MM.1S (cell line): ENCODE results near the gene RGS6.

Experiments used
- CTCF ChIP-seq: fragments of 300-600 bp; sonication (generic); IDR thresholded peaks from 2 replicates; pipeline ENCODE4 v1.5.1; 2016; ENCODE audit warnings: antibody characterized with exemption, low read length, mixed read lengths
- EZH2 ChIP-seq: fragments of 300-600 bp; sonication (generic); optimal IDR thresholded peaks from 2 replicates; pipeline ENCODE3; 2017; ENCODE audit warnings: low read depth, mild to moderate bottlenecking, antibody characterized with exemption, low read length, mixed read lengths
- EZH2phosphoT487 ChIP-seq: fragments of 300-600 bp; sonication (generic); IDR thresholded peaks from 2 replicates; pipeline ENCODE4 v1.6.1; 2018; ENCODE audit warnings: antibody characterized with exemption, low read length

DNA sequence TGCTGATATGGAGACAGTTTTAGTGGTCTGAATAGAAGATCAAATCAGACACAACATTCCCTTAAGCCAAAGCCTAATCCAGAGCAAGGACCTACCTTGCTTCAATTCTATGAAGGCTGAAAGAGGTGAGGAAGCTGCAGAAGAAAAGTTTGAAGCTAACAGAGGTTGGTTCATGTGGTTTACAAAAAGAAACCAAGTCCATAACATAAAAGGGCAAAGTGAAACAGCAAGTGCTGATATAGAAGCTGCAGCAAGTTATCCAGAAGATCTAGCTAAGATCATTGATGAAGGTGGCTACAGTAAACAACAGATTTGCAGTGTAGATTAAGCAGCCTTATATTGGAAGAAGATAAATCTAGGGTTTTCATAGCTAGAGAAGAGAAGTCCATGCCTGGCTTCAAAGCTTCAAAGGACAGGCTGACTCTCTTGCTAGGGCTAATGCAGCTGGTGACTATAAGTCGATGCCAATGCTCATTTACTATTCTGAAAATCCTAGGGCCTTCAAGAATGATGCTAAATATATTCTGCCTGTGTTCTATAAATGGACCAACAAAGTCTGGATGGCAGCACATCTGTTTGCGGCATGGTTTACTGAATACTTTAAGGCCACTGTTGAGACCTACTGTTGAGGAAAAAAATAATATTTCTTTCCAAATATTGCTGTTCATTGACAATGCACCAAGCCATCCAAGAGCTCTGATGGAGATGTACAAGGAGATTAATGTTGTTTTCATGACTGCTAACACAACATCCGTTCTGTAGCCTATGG lies 600.6 kb downstream of the RGS6 start:
- TF ChIP-seq CTCF (no peak), EZH2phosphoT487 (no peak), EZH2 (no peak)
